Keratinocyte (primary cell): ENCODE results near the gene WNT3. TPM values are rescaled to one million over a fixed set of nuclear protein-coding genes. Genes with fewer than 3 reads are reported as not detected.

Experiments
- DNase-seq: peaks from one replicate; pipeline ENCODE4 v3.0.0-alpha.2; 2011; ENCODE audit warnings: low read depth, missing footprints, low spot score
- FAIRE-seq: peaks from 2 replicates; lab custom pipeline; 2011; peaks lifted over from hg19 to GRCh38; lab: Jason Lieb, UNC
- H2AFZ ChIP-seq: 2 replicates; pipeline ENCODE4 v1.6.0; 2012; ENCODE audit warnings: low read length, control low read depth, inconsistent platforms; ENCODE audit not compliant: control insufficient read depth
- H3K27ac ChIP-seq: 2 replicates; pipeline ENCODE4 v1.5.1; 2011; ENCODE audit warnings: low read length; ENCODE audit not compliant: control insufficient read depth, insufficient read depth
- H3K27me3 ChIP-seq: 3 replicates; pipeline ENCODE4 v1.6.0; 2011; ENCODE audit warnings: low read length; ENCODE audit not compliant: control insufficient read depth, insufficient read depth; ENCODE audit errors: extremely low read depth
- H3K36me3 ChIP-seq, 2 experiments: 2 replicates in 1 of 2; 3 replicates in 1 of 2; pipeline ENCODE4 v1.5.1; 2011; ENCODE audit warnings: low read length in 2 of 2, mild to moderate bottlenecking in 1 of 2; ENCODE audit not compliant: control insufficient read depth in 2 of 2, insufficient read depth in 2 of 2; ENCODE audit errors: extremely low read depth in 1 of 2
- H3K4me1 ChIP-seq: 3 replicates; pipeline ENCODE4 v1.5.1; 2011; ENCODE audit warnings: low read length; ENCODE audit not compliant: control insufficient read depth, insufficient read depth; ENCODE audit errors: extremely low read depth
- H3K4me2 ChIP-seq: 3 replicates; pipeline ENCODE4 v1.6.0; 2011; ENCODE audit warnings: low read depth, low read length; ENCODE audit not compliant: control insufficient read depth, insufficient read depth; ENCODE audit errors: extremely low read depth
- H3K4me3 ChIP-seq, 3 experiments: fragments of 200-600 bp in 1 of 3; sonication (generic) in 1 of 3; 2 replicates in 2 of 3; 3 replicates in 1 of 3; pipeline ENCODE4 v1.5.1; 2011 to 2016; ENCODE audit warnings: low read length in 3 of 3, mild to moderate bottlenecking in 3 of 3, control low read depth in 2 of 3, inconsistent platforms in 1 of 3, low read depth in 1 of 3, mixed read lengths in 1 of 3, mixed run types in 1 of 3, moderate library complexity in 1 of 3; ENCODE audit not compliant: control insufficient read depth in 2 of 3, insufficient read depth in 2 of 3; ENCODE audit errors: extremely low read depth in 1 of 3
- H3K79me2 ChIP-seq: 2 replicates; pipeline ENCODE4 v1.6.0; 2012; ENCODE audit warnings: low read length; ENCODE audit not compliant: control insufficient read depth, insufficient read depth
- H3K9ac ChIP-seq: 3 replicates; pipeline ENCODE4 v1.6.0; 2011; ENCODE audit warnings: low read length; ENCODE audit not compliant: control insufficient read depth, insufficient read depth; ENCODE audit errors: extremely low read depth
- H3K9me1 ChIP-seq: 3 replicates; pipeline ENCODE4 v1.6.0; 2011; ENCODE audit warnings: low read length; ENCODE audit not compliant: control insufficient read depth, insufficient read depth; ENCODE audit errors: extremely low read depth
- H3K9me3 ChIP-seq: 2 replicates; pipeline ENCODE4 v1.5.1; 2012; ENCODE audit warnings: low read depth, low read length; ENCODE audit not compliant: control insufficient read depth
- H4K20me1 ChIP-seq: 3 replicates; pipeline ENCODE4 v1.6.0; 2011; ENCODE audit warnings: low read length; ENCODE audit not compliant: control insufficient read depth, insufficient read depth; ENCODE audit errors: extremely low read depth
- EZH2 ChIP-seq: IDR thresholded peaks from one replicate; pipeline ENCODE4 v1.6.1; 2012; ENCODE audit warnings: inconsistent platforms, mild to moderate bottlenecking, low read length, moderate library complexity
- dilution Hi-C: fragments of 300-500 bp; cut with MboI; formaldehyde crosslinking; loops from one replicate; pipeline ENCODE4 v1.7.0; 2020; ENCODE audit warnings: low sequenced_read_pairs; ENCODE audit not compliant: extremely low pct_ligation_motif_present
- polyA plus RNA-seq, 5 experiments: library from polyadenylated mRNA; depleted of rRNA in 3 of 5; stranded (reverse) in 3 of 5; stranded (forward) in 1 of 5; unstranded in 1 of 5; fragments of >200 nt; gene quantifications; 1 replicate in 1 of 5; 2 replicates in 3 of 5; 3 replicates in 1 of 5; pipeline versions ENCODE4 v1.2.1 to v1.2.3, GENCODE V29; 2011 to 2012; ENCODE audit warnings: missing spikeins in 2 of 5, low read depth in 1 of 5, low replicate concordance in 1 of 5
- TF ChIP-seq, protein P1 (sequence below), 3 experiments: IDR thresholded peaks in 1 of 3; conservative IDR thresholded peaks in 1 of 3; optimal IDR thresholded peaks in 1 of 3; 2 replicates in 2 of 3; 3 replicates in 1 of 3; pipeline versions ENCODE3 to v1.5.1; 2011; ENCODE audit warnings: low read length in 3 of 3, mild to moderate bottlenecking in 3 of 3, moderate library complexity in 2 of 3, control low read depth in 1 of 3, inconsistent platforms in 1 of 3; ENCODE audit not compliant: insufficient read depth in 2 of 3; ENCODE audit errors: extremely low read depth in 1 of 3

The WNT3 gene
- polyA plus RNA-seq, 1 donor (not counting 4 experiments of a cell fraction or from before 2014, with no cell fraction given) = 1.9 TPM

GRCh38 chr17:46764000-46764708 is 54.3 kb downstream of the WNT3 start:
- Histone ChIP-seq H3K79me2 (no peaks in the 10 kb centered on the region), H3K9me1 (no peaks in the 10 kb centered on the region), H3K9me3 (no peaks in the 10 kb centered on the region), H4K20me1 (no peaks in the 10 kb centered on the region), H2AFZ (no peak overlapping the region), H3K36me3 (peaks cover 0 to 3% of the 10 kb centered on the region in 2 experiments), H3K4me1 (peaks cover 35% of the 10 kb centered on the region), H3K27me3 (no peaks in the 10 kb centered on the region), H3K27ac (no peak overlapping the region), H3K4me2 (peak overlapping the region; percentile 38), H3K4me3 (no peak overlapping the region), H3K9ac (no peak overlapping the region)
- DNase-seq = no peak
- TF ChIP-seq, protein P1, sequence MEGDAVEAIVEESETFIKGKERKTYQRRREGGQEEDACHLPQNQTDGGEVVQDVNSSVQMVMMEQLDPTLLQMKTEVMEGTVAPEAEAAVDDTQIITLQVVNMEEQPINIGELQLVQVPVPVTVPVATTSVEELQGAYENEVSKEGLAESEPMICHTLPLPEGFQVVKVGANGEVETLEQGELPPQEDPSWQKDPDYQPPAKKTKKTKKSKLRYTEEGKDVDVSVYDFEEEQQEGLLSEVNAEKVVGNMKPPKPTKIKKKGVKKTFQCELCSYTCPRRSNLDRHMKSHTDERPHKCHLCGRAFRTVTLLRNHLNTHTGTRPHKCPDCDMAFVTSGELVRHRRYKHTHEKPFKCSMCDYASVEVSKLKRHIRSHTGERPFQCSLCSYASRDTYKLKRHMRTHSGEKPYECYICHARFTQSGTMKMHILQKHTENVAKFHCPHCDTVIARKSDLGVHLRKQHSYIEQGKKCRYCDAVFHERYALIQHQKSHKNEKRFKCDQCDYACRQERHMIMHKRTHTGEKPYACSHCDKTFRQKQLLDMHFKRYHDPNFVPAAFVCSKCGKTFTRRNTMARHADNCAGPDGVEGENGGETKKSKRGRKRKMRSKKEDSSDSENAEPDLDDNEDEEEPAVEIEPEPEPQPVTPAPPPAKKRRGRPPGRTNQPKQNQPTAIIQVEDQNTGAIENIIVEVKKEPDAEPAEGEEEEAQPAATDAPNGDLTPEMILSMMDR (optimal IDR thresholded peaks at IDR 0.05 in 1 of 3, IDR thresholded peaks at IDR 0.05 in 1 of 3, conservative IDR thresholded peaks at IDR 0.05 in 1 of 3; ENCODE audit: extremely low read depth in 1 of 3, insufficient read depth in 2 of 3, low read length in 3 of 3) = no peak
- no peak for TF ChIP-seq EZH2
- no peak for FAIRE-seq
- dilution Hi-C loops = no loop called here

- no peaks in the 10 kb centered on the region for H3K27me3 ChIP-seq
- no peak overlapping the region for H3K4me3 ChIP-seq
- peaks cover 42% of the 10 kb centered on the region for H3K4me1 ChIP-seq
- FAIRE-seq (peak; percentile 44), DNase-seq (no peak)
- H3K4me2 ChIP-seq = no peak overlapping the region
- no peak overlapping the region for H3K9ac ChIP-seq
- no peaks in the 10 kb centered on the region for H4K20me1 ChIP-seq
- TF ChIP-seq EZH2 = no peak
- TF ChIP-seq, protein P1 (optimal IDR thresholded peaks at IDR 0.05 in 1 of 3, IDR thresholded peaks at IDR 0.05 in 1 of 3, conservative IDR thresholded peaks at IDR 0.05 in 1 of 3; ENCODE audit: extremely low read depth in 1 of 3, insufficient read depth in 2 of 3, low read length in 3 of 3) = no peak
- H3K36me3 ChIP-seq = peaks cover 0 to 3% of the 10 kb centered on the region in 2 experiments
- H3K79me2 ChIP-seq = no peaks in the 10 kb centered on the region
- no peak overlapping the region for H3K27ac ChIP-seq
- H3K9me3 ChIP-seq = no peaks in the 10 kb centered on the region
- H2AFZ ChIP-seq = no peak overlapping the region
- dilution Hi-C loops = no loop called here
- no peaks in the 10 kb centered on the region for H3K9me1 ChIP-seq
These were observed 55.1 kb downstream of the WNT3 start for GRCh38 chr17:46763416-46763815.
